HFF-Myc (cell line): ENCODE measurements around the gene LRMDA.

ENCODE experiments used
- DNase-seq: peaks from one replicate; pipeline ENCODE4 v3.0.0-alpha.2; 2011; ENCODE audit warnings: low read depth; ENCODE audit errors: extremely low read depth
- H3K4me3 ChIP-seq: replicated peaks from 2 replicates; pipeline ENCODE4 v1.5.1; 2011; ENCODE audit warnings: low read depth, mild to moderate bottlenecking, control low read depth, low read length
- CTCF ChIP-seq: IDR thresholded peaks from 2 replicates; pipeline ENCODE4 v1.5.1; 2012; ENCODE audit warnings: mild to moderate bottlenecking, low read depth, low read length, control low read depth; ENCODE audit errors: missing control alignments

LRMDA gene

DNA sequence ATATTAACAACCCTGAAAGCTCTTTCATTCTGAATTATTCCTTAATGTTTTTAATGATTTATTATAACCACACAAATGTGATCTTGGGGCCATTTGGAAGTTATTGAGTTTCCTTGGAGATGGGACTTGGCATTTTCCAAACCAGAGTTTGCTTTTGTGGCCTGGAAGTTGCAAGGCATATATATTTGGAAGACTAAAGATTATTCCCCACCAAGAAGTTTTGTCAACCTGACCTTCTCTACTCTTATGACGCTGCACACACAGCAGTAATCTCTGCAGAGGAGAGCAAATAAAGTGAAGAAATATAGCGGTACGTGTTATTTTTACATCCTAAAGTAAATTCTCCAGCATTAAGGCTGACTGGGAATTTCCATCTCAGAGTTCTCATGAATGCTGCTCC, 397.0 kb downstream of the LRMDA start:
- DNase-seq, result no peak
- no peak for TF ChIP-seq CTCF
- no peak overlapping the region for H3K4me3 ChIP-seq

GRCh38 chr10:75836064-75836463, 404.6 kb downstream of the LRMDA start:
- H3K4me3 ChIP-seq, result no peak overlapping the region
- no peak for TF ChIP-seq CTCF
- no peak for DNase-seq

- no peak for TF ChIP-seq CTCF
- H3K4me3 ChIP-seq, result no peak overlapping the region
- DNase-seq, result no peak
Measured at GRCh38 chr10:75838486-75838885, 407.1 kb downstream of the LRMDA start.

GRCh38 chr10:75839020-75839419, 407.6 kb downstream of the LRMDA start:
- H3K4me3 ChIP-seq, result no peak overlapping the region
- no peak for TF ChIP-seq CTCF
- no peak for DNase-seq

GRCh38 chr10:75841266-75841665, 409.8 kb downstream of the LRMDA start:
- TF ChIP-seq CTCF, result no peak
- DNase-seq, result no peak
- no peak overlapping the region for H3K4me3 ChIP-seq

GRCh38 chr10:75845176-75845947, 413.9 kb downstream of the LRMDA start:
- no peak overlapping the region for H3K4me3 ChIP-seq
- TF ChIP-seq CTCF, result no peak
- DNase-seq, result no peak

GRCh38 chr10:75847477-75847876, 416.1 kb downstream of the LRMDA start:
- no peak for DNase-seq
- H3K4me3 ChIP-seq, result no peak overlapping the region
- no peak for TF ChIP-seq CTCF
